ENCODE measurements around the gene OCIAD1.
"Not testable (repeated sequence)": the region's sequence is repeated elsewhere in the genome, so short reads cannot be mapped to it uniquely, and the experiment has no call there.

The OCIAD1 gene

GRCh38 chr4:48821431-48821830, 9.5 kb upstream of the OCIAD1 start:
- not testable (repeated sequence) for DNase-seq (ENCODE audit: low read depth)

DNA sequence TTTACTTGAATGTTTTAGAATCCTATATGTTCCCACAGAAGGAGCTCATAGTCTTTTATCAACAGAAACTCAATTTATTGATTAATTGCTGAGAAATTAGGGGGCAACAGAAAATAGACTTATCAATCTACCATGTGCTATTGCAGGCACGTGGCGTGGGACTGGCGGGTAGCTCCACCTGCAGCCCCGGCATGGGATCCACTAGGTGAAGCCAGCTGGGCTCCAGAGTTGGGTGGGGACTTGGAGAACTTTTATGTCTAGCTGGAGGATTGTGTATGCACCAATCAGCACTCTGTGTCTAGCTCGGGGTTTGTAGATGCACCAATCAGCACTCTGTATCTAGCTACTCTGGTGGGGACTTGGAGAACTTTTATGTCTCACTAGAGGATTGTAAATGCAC, 3.3 kb upstream of the OCIAD1 start:
- no peak for DNase-seq (ENCODE audit: low read depth)

DNA sequence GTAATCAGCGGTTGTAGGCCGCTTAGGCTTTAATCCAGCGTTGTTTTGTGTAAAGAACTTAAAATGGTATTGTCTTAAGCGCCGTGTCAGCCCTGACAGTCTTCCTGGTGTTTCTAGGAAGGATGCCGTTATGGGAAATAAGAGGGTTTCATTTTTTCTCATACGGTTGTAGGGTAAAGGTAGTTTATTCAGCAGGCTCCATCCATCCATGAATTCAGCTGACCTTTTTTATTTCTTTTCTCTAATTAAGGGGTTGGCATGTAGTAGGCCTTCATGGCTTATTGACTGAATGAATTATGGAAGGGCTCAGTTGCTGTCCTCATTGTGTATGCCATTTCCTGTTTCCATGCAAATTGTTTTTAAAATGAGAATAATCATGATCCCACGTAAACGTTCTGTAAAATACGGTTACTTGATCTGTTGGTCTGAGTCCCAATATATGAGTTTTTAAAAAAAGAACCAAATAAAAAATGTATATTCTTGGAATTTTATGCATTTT, 693 bp downstream of the OCIAD1 start:
- DNase-seq (ENCODE audit: low read depth): no peak

- DNase-seq (ENCODE audit: low read depth): no peak
These were observed 1.7 kb downstream of the OCIAD1 start for GRCh38 chr4:48832571-48832970.

- DNase-seq (ENCODE audit: low read depth): no peak
These were observed 5.8 kb downstream of the OCIAD1 start for GRCh38 chr4:48836658-48837057.

DNA sequence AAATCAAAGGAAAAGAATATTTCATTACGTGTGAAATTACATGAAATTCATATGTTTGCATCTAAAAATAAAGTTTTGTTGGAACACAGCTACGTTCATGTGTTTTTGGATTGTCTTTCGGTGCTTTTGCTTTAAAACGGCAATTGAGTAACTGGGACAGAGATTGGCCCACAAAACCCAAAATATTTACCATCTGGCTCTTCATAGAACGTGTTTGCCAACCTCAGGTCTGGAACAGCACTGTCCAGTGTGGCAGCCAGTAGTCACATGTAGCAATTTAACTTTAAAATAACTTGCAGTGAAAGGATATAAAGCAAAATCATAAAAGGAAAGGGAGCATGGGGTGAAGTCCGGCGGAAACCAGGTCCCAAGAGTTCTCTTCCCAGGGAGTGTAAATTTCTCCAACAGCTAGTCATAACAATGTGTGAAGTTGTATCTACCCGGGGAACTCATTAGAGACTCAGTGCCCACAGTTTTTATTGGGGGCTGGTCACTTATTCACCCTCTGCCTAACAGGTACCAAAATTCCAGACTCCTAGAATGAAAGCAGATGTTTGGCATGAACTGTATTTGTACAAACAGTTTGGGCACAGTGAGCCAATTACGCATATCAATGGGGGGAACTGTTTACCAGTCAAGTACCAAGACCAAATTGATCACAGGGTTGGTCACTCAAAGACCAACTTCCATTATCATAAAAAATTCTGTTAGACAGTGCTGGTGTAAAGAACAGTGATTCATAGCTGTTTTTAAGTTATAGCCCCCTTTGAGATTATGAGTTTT, 10.3 kb downstream of the OCIAD1 start:
- no peak for DNase-seq (ENCODE audit: low read depth)

GRCh38 chr4:48844843-48845242, 14.0 kb downstream of the OCIAD1 start:
- no peak for DNase-seq (ENCODE audit: low read depth)

- not testable (repeated sequence) for DNase-seq (ENCODE audit: low read depth)
These were observed 17.9 kb downstream of the OCIAD1 start for GRCh38 chr4:48848799-48849198.

DNA sequence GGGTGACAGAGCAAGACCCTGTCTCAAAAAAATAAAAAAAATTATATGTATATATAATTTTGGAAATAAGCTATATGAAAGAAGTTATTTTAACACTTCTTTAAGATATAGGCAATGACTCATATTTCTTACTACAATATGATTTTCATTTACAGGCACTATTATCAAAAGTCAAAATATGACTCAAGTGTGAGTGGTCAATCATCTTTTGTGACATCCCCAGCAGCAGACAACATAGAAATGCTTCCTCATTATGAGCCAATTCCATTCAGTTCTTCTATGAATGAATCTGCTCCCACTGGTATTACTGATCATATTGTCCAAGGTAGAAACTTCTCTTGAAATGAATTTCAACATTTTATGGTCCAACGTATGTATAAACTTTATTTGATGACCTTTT, 20.8 kb downstream of the OCIAD1 start:
- DNase-seq (ENCODE audit: low read depth): no peak

DNA sequence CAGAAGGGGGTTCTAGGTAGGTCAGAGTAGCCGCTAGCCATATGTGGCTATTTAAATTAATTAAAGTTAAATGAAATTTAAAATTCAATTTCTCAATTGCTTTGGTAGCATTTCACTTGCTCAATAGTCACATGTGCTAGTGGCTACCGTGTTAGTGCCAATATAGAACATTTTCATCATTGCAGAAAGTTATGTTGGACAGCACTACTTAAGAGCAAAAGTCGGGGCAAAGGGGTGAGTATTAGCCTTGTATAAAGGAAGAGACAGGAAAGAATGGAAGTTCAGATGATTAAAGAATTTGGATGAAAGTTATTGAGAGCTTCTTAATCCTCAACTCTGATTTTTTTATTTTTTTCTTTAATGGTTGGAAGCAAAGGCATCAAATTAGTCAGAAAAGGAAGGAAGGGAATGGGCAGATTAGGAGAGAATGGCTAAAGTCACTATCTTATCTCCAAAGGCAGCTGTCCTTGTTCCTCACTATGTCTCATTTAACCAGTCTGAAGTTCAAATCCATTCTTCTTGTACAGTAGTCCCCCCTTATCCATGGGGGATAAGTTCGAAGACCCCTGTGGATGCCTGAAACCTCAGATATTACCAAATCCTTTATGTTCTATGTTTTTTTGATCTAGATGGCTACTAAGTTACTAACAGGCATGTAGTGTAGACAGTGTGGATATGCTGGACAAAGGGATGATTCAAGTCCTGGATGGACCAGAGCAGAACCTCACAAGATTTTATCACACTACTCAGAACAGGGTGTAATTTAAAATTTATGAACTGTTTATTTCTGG, 22.9 kb downstream of the OCIAD1 start:
- DNase-seq (ENCODE audit: low read depth): no peak

DNA sequence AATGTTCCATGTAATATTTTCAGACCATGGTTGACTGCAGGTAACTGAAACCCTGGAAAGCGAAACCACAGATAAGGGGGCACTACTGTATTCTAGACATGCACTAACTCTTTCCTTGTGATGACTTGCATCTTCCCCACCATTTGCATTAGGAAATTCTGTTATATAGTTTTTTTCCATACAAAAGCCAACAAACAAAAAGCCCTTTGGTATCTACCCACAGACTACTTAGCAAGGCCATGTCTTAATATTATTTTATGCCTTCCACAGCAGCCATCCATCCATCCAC, 23.5 kb downstream of the OCIAD1 start:
- DNase-seq (ENCODE audit: low read depth): no peak

- no peak for DNase-seq (ENCODE audit: low read depth)
These were observed 24.1 kb downstream of the OCIAD1 start for GRCh38 chr4:48854982-48855381.

DNA sequence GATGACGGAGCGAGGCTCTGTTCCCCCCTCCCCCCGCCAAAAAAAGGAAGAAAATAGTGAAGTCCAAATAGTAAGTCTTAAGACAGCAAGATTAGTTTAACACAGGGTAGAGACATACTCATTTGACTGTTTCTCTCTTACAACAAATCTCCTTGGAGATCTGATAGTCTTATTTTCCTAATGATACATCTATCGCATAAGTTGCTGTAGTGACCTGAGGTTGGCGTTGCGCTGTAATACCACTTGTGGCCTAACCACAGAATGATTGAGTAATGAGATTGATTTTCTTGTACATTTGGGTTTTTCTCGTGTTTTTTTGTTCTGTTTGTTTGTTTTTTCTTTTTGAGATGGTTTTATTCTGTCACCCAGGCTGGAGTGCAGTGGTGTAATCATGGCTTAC, 27.2 kb downstream of the OCIAD1 start:
- DNase-seq (ENCODE audit: low read depth): no peak

- no peak for DNase-seq (ENCODE audit: low read depth)
These were observed 31.1 kb downstream of the OCIAD1 start for GRCh38 chr4:48862038-48862437.

GRCh38 chr4:48862661-48863060, 31.8 kb downstream of the OCIAD1 start:
- no peak for DNase-seq (ENCODE audit: low read depth)

DNA sequence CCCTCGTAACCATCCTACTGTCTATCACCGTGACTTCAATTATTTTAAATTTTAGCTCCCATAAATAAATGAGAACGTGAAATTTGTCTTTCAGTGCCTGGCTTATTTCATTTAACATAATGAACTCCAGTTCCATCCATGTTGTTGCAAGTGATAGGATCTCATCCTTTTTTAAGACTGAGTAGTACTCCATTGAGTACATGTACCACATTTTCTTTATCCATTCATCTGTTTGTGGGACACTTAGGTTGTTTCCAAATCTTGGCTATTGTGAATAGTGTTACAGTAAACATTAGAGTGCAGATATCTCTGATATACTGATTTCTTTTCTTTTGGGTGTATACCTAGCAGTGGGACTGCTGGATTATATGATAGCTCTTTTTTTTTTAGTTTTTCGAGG, 32.8 kb downstream of the OCIAD1 start:
- no peak for DNase-seq (ENCODE audit: low read depth)

DNA sequence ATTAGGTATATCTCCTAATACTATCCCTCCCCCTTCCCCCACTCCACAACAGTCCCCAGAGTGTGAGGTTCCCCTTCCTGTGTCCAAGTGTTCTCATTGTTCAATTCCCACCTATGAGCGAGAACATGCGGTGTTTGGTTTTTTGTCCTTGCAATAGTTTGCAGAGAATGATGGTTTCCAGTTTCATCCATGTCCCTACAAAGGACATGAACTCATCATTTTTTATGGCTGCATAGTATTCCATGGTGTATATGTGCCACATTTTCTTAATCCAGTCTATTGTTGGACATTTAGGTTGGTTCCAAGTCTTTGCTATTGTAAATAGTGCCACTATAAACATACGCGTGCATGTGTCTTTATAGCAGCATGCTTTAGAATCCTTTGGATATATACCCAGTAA, 33.8 kb downstream of the OCIAD1 start:
- DNase-seq (ENCODE audit: low read depth): not testable (repeated sequence)

- DNase-seq (ENCODE audit: low read depth): no peak
These were observed 47.1 kb downstream of the OCIAD1 start for GRCh38 chr4:48877827-48878535.

- DNase-seq (ENCODE audit: low read depth): no peak
These were observed 48.9 kb downstream of the OCIAD1 start for GRCh38 chr4:48879561-48880442.

GRCh38 chr4:48881646-48882045, 50.8 kb downstream of the OCIAD1 start:
- DNase-seq (ENCODE audit: low read depth): not testable (repeated sequence)

DNA sequence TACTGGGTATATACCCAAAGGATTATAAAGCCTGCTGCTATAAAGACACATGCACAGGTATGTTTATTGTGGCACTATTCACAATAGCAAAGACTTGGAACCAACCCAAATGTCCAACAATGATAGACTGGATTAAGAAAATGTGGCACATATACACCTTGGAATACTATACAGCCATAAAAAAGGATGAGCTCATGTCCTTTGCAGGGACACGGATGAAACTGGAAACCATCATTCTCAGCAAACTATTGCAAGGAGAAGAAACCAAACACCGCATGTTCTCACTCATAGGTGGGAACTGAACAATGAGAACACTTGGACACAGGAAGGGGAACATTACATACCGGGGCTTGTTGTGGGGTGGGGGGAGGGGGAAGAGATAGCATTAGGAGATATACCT, 58.9 kb downstream of the OCIAD1 start:
- DNase-seq (ENCODE audit: low read depth): not testable (repeated sequence)

All from T follicular helper cell (primary cell).